ENCODE measurements around the gene FARP1.
A peak's percentile ranks its signal among the peaks of the same experiment; 100 is the strongest.

The FARP1 gene

DNA sequence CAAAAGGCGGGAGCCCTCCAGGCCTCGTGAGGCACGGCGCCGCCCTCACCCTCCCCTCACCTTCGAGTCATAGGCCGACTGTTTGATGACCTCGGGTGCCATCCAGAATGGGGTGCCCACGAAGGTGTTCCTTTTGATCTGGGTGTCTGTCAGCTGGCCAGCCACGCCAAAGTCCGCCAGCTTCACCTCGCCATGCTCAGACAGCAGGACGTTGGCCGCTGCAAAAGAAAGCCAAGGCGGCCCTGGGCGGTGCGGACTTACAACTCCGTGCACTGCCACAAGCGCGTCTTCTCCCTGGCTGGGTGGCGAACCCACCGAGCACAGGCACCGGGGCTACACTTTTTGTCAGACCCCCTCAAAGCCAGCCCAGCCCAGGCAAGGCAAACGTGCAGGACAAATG, 331.9 kb downstream of the FARP1 start:
- TF ChIP-seq, protein P1, sequence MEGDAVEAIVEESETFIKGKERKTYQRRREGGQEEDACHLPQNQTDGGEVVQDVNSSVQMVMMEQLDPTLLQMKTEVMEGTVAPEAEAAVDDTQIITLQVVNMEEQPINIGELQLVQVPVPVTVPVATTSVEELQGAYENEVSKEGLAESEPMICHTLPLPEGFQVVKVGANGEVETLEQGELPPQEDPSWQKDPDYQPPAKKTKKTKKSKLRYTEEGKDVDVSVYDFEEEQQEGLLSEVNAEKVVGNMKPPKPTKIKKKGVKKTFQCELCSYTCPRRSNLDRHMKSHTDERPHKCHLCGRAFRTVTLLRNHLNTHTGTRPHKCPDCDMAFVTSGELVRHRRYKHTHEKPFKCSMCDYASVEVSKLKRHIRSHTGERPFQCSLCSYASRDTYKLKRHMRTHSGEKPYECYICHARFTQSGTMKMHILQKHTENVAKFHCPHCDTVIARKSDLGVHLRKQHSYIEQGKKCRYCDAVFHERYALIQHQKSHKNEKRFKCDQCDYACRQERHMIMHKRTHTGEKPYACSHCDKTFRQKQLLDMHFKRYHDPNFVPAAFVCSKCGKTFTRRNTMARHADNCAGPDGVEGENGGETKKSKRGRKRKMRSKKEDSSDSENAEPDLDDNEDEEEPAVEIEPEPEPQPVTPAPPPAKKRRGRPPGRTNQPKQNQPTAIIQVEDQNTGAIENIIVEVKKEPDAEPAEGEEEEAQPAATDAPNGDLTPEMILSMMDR (IDR thresholded peaks at IDR 0.05; ENCODE audit: insufficient read depth, low read length, missing control alignments), result no peak
- H3K4me3 ChIP-seq (ENCODE audit: low read depth, low read length), result no peak overlapping the region
- no peak for DNase-seq (ENCODE audit: low read depth, low spot score)
- ChIA-PET CTCF (no interaction called here), POLR2A (no interaction called here)

DNA sequence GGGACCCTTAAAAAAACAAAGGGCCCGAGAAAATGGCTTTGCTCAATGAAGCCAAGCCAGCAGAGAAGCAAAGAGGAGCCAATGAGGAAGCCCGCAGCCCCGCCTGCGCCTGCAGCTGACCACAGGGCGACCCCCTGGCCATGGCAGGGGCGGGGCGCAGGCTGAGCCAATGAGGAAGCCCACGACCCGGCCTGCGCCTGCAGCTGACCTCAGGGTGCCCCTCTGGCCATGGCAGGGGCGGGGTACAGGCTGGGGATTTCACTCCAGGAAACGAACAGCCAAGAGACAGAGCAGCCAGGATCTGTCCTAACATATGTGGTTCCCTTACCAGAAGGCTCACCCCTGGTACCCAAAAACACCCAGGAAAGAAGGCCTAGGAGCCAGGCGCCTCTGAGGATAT, 332.6 kb downstream of the FARP1 start:
- DNase-seq (ENCODE audit: low read depth, low spot score), result no peak
- TF ChIP-seq, protein P1 (IDR thresholded peaks at IDR 0.05; ENCODE audit: insufficient read depth, low read length, missing control alignments), result no peak
- H3K4me3 ChIP-seq (ENCODE audit: low read depth, low read length), result no peak overlapping the region
- ChIA-PET CTCF (interaction anchor here (1.0 to 3.8 kb wide), 4 partner anchors 9 to 198 kb away, joined by 3 to 16 read pairs (median 6); no protein-coding TSS in a partner anchor), POLR2A (interaction anchor here (0.8 kb wide), 1 partner anchor 9 kb away, joined by 3 read pairs; no protein-coding TSS in a partner anchor)

DNA sequence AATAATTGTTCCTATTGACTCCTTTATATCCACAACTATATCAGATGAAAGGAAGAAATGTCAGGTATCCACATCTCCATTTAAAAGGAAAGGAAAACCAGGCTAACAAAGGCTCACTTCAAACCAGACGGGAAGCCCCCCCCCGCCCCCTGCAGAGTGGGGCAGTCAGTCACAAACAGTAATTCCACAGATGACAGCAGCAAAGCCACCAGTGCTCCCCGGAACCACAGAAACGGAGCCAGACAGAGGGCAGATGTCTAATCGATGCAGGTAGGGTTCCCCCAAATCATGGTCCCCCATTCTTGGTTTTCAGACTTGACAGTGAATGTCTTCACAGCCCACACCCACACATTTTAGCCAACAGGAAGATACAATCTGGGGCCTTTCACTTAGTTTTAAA, 333.2 kb downstream of the FARP1 start:
- POLR2A ChIA-PET, result interaction anchor here (0.8 kb wide), 1 partner anchor 9 kb away, joined by 3 read pairs; no protein-coding TSS in a partner anchor
- H3K4me3 ChIP-seq (ENCODE audit: low read depth, low read length), result no peak overlapping the region
- DNase-seq (ENCODE audit: low read depth, low spot score), result no peak
- CTCF ChIA-PET, result interaction anchor here (1.0 to 3.8 kb wide), 4 partner anchors 9 to 197 kb away, joined by 3 to 16 read pairs (median 6); no protein-coding TSS in a partner anchor
- TF ChIP-seq, protein P1 (IDR thresholded peaks at IDR 0.05; ENCODE audit: insufficient read depth, low read length, missing control alignments), result no peak

DNA sequence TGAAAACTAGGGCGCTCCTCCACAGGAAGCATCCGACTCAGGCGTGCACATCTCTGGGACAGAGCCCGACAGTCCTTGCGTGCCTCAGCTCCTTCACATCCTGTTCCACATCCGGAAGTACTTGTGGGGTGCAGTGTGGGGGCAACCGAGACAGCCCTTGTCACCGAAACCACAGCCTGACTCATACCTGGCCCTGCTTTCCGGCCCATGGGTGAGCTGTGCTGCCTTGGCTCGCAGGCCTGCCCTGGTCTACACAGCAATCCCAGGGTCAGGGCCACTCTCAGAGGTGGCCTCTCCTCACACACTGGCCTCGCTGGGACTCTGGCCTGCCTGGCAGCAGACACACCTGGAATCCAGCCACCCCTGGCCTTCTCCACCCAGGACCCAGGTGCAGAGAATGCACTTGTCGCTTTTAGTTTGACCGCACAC, 333.7 kb downstream of the FARP1 start:
- POLR2A ChIA-PET, result interaction anchor here (0.8 kb wide), 1 partner anchor 8 kb away, joined by 3 read pairs; no protein-coding TSS in a partner anchor
- DNase-seq (ENCODE audit: low read depth, low spot score), result peak; percentile 62
- TF ChIP-seq, protein P1 (IDR thresholded peaks at IDR 0.05; ENCODE audit: insufficient read depth, low read length, missing control alignments), result no peak
- no peak overlapping the region for H3K4me3 ChIP-seq (ENCODE audit: low read depth, low read length)
- CTCF ChIA-PET, result interaction anchor here (1.1 to 3.8 kb wide), 3 partner anchors 10 to 176 kb away, joined by 5 to 16 read pairs (median 6); no protein-coding TSS in a partner anchor

DNA sequence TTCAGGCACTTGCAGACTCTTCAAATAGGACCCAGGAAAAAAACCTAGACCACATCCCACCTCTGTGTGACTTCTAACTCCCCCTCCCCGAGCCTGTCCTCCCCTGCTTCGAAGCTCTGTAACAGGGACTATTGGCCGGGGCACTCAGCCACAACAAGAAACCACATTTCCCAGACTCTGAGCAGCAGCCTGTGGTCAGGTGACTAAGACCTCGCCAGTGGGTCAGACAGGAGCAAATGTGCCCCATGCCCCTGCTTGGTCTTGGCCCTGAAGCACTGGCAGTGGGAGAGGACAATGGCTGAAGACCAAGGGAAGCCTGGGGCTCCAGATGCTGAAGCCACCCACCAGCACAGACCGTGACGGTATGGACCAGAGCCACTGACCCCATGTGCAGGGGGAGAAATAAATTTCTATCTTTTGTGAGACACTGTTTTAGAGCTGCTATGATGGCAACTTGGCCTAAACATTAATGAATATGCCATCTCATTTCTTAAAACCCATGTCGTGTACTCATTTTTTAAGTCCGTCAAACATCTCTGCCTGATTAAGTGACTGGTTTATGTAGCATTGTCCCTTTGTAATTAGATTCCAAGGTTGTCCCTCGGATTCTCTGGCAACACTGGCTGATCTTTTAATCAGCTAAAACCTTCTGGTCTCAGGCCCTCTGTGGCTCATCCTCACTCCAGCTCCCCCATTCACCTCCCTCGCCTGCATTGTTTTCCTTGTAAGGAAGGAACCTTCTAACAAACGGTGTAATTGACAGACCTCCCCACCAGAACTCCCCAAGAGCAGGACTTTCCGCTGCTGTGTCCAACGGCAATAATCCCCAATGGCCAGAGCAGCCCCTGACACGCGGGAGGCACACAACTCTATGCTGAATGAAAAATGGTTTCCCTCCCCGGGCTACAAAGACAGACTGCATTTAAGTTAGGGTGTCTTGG, 335.6 kb downstream of the FARP1 start:
- no peak for DNase-seq (ENCODE audit: low read depth, low spot score)
- POLR2A ChIA-PET, result interaction anchor here (0.7 kb wide), 1 partner anchor 30 kb away, joined by 3 read pairs; no protein-coding TSS in a partner anchor
- no peak overlapping the region for H3K4me3 ChIP-seq (ENCODE audit: low read depth, low read length)
- TF ChIP-seq, protein P1 (IDR thresholded peaks at IDR 0.05; ENCODE audit: insufficient read depth, low read length, missing control alignments), result no peak
- CTCF ChIA-PET, result interaction anchor here (3.8 kb wide), 1 partner anchor 12 kb away, joined by 16 read pairs; no protein-coding TSS in a partner anchor

GRCh38 chr13:98479496-98480003, 336.7 kb downstream of the FARP1 start:
- no peak overlapping the region for H3K4me3 ChIP-seq (ENCODE audit: low read depth, low read length)
- TF ChIP-seq, protein P1 (IDR thresholded peaks at IDR 0.05; ENCODE audit: insufficient read depth, low read length, missing control alignments), result no peak
- POLR2A ChIA-PET, result no interaction called here
- no peak for DNase-seq (ENCODE audit: low read depth, low spot score)
- CTCF ChIA-PET, result interaction anchor here (1.8 to 3.5 kb wide), 2 partner anchors 10 to 12 kb away, joined by 4 to 22 read pairs; no protein-coding TSS in a partner anchor

All from AG04449 (cell line).